Ascending aorta (tissue), 2 donors: Measurements from ENCODE around the gene USP13. TPM values are rescaled to one million over a fixed set of nuclear protein-coding genes. Genes with fewer than 3 reads are reported as not detected.

ENCODE experiments used
- DNase-seq, 2 donors: peaks; one replicate each; pipeline ENCODE4 v3.0.0-alpha.2; 2019; ENCODE audit warnings: low spot score in 2 of 2
- H3K27ac ChIP-seq, 2 donors: fragments of 200-600 bp; sonication (generic); one replicate each; pipeline ENCODE4 v1.5.1; 2016 to 2017; ENCODE audit warnings: mild to moderate bottlenecking in 1 of 2
- H3K27me3 ChIP-seq: fragments of 200-600 bp; sonication (generic); one replicate; pipeline ENCODE4 v1.5.1; 2017
- H3K36me3 ChIP-seq, 2 donors: fragments of 200-600 bp; sonication (generic); one replicate each; pipeline ENCODE4 v1.5.1; 2016
- H3K4me1 ChIP-seq, 2 donors: fragments of 200-600 bp; sonication (generic); one replicate each; pipeline ENCODE4 v1.5.1; 2016 to 2017; ENCODE audit warnings: mild to moderate bottlenecking in 1 of 2
- H3K4me3 ChIP-seq, 2 donors: fragments of 200-600 bp; sonication (generic); one replicate each; pipeline ENCODE4 v1.5.1; 2016 to 2017; ENCODE audit warnings: mild to moderate bottlenecking in 1 of 2
- H3K9me3 ChIP-seq, 2 donors: fragments of 200-600 bp; sonication (generic); one replicate each; pipeline ENCODE4 v1.5.1; 2016
- intact Hi-C: fragments of 100-400 bp; cut with DNase I; formaldehyde crosslinking; loops from one replicate; pipeline ENCODE4 v1.15.1; 2023
- total RNA-seq: library from RNA; depleted of rRNA; stranded (reverse); fragments of >200 nt; gene quantifications from one replicate; pipeline ENCODE4 v1.1.0, GENCODE V29; 2016
- TF ChIP-seq, protein P1 (sequence below), 3 experiments: fragments of 200-600 bp in 2 of 3; fragments of 450-650 bp in 1 of 3; sonication (generic) in 2 of 3; IDR thresholded peaks; one replicate each; pipeline ENCODE4 v1.5.1; 2016 to 2019; ENCODE audit warnings: antibody characterized with exemption in 3 of 3, mild to moderate bottlenecking in 1 of 3, moderate library complexity in 1 of 3

The USP13 gene
- total RNA-seq, 1 donor from 2014 or later = 3.1 TPM

DNA sequence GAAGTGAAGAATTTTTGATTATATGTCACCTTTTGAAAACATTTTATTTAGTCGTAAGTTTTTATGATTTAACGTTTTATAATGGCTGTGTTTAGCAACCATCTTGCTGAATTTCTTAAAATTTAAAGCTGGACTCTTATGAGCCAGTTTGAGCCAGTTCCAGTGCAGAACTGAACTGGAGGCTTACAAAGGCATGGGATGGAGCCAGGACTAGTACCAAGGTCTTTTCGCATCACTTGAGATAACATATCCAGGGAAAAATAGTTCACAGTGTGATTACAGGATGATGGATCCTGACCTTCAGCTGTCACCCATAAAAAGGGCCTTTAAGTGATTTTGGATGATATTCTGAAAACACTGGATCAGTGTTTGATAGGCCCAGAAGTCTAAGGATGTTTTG, 51.0 kb downstream of the USP13 start:
- H3K36me3 ChIP-seq = no peaks in the 10 kb centered on the region
- no peaks in the 10 kb centered on the region for H3K4me1 ChIP-seq
- H3K27me3 ChIP-seq = no peaks in the 10 kb centered on the region
- no peak for DNase-seq
- intact Hi-C loops = no loop called here
- no peak overlapping the region for H3K27ac ChIP-seq
- no peaks in the 10 kb centered on the region for H3K9me3 ChIP-seq
- TF ChIP-seq, protein P1, sequence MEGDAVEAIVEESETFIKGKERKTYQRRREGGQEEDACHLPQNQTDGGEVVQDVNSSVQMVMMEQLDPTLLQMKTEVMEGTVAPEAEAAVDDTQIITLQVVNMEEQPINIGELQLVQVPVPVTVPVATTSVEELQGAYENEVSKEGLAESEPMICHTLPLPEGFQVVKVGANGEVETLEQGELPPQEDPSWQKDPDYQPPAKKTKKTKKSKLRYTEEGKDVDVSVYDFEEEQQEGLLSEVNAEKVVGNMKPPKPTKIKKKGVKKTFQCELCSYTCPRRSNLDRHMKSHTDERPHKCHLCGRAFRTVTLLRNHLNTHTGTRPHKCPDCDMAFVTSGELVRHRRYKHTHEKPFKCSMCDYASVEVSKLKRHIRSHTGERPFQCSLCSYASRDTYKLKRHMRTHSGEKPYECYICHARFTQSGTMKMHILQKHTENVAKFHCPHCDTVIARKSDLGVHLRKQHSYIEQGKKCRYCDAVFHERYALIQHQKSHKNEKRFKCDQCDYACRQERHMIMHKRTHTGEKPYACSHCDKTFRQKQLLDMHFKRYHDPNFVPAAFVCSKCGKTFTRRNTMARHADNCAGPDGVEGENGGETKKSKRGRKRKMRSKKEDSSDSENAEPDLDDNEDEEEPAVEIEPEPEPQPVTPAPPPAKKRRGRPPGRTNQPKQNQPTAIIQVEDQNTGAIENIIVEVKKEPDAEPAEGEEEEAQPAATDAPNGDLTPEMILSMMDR (IDR thresholded peaks at IDR 0.05) = no peak
- H3K4me3 ChIP-seq = no peak overlapping the region

DNA sequence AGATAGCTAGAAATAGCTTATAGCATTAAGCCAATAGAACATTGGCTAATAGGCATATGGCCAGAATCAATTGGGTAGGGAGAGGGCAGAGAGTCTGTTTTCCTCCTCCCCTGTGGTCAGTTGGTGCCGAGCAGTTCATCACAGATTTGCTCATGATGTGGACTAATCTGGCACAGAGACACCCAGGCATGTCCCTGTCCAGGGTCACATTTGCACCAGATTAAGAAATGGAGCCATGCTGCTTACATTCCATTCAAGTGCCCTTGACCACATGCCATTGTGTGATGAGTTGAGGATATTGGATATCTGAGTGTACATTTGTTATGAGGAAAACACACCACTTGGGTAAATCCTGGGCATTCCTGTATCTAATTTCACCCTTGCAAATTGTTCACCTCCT, 53.4 kb downstream of the USP13 start:
- H3K27me3 ChIP-seq = no peaks in the 10 kb centered on the region
- no peaks in the 10 kb centered on the region for H3K9me3 ChIP-seq
- no peaks in the 10 kb centered on the region for H3K36me3 ChIP-seq
- no peak overlapping the region for H3K27ac ChIP-seq
- H3K4me1 ChIP-seq = no peaks in the 10 kb centered on the region
- H3K4me3 ChIP-seq = no peak overlapping the region
- no peak for DNase-seq
- TF ChIP-seq, protein P1 (IDR thresholded peaks at IDR 0.05) = no peak
- intact Hi-C loops = no loop called here

DNA sequence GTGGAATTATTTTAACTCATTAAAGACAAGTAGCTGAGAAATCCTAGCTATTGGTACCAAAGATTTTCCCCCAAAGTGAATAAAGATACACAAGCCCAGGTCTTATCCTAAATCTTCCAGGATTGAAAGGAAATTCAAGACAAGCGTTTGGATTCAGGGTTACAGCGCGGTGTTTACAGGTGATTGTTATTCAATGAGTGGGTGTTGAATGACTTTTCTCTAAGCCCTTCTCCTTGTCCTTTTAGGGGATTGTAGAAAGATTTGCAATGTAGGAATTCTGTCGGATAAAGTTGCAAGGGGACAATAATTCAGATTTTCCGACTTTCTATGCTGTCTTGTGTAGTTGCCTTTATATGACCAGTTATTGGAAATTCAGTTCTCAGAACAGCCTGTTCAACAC, 57.2 kb downstream of the USP13 start:
- no peaks in the 10 kb centered on the region for H3K36me3 ChIP-seq
- intact Hi-C loops = no loop called here

DNA sequence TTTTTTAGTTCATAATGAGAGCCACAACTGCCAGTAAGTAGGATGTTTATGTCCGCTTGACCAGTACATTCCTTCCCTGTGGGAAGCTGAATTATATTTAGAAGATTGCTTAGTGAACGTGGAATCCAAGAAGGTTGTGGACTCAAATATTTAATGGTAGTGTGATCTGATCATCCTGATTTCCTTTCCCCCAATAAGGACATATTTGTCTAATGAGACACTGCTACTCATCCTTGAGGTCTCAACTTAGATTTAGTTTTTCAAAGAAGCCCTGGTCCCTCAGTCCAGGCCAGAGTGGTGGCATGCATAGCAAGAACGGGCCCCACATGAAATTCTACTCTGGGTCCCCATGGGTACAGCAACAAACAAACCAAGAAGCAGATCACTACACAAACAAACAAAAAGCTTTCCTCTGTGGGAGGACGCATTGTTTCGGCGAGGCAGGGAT, 60.8 kb downstream of the USP13 start:
- Histone ChIP-seq H3K9me3 (no peaks in the 10 kb centered on the region), H3K27ac (no peak overlapping the region), H3K4me3 (no peak overlapping the region), H3K27me3 (no peaks in the 10 kb centered on the region), H3K4me1 (no peaks in the 10 kb centered on the region), H3K36me3 (no peaks in the 10 kb centered on the region)
- TF ChIP-seq, protein P1 (IDR thresholded peaks at IDR 0.05) = no peak
- intact Hi-C loops = no loop called here
- DNase-seq = no peak

More for the DNA sequence above, 57.2 kb downstream of the USP13 start:
- Histone ChIP-seq H3K27ac (no peak overlapping the region), H3K4me1 (no peaks in the 10 kb centered on the region), H3K27me3 (no peaks in the 10 kb centered on the region), H3K9me3 (no peaks in the 10 kb centered on the region), H3K4me3 (no peak overlapping the region)
- TF ChIP-seq, protein P1 (IDR thresholded peaks at IDR 0.05) = no peak
- no peak for DNase-seq

DNA sequence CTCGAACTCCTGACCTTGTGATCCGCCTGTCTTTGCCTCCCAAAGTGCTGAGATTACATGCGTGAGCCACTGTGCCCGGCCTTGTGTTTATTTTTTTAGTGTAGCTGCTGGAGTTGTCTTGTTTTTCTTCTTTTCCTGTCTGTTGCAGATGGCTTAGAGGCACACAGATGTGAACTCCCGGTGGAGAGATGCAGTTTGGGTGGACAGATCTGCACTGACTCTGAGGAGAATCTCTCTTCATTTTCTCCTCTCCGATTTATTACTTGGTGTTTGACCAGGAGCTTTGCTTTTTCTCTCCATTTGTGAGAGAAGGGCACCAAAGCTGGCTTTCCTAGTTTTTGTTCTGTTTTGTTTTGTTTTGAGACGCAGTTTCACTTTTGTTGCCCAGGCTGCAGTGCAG, 62.7 kb downstream of the USP13 start:
- H3K36me3 ChIP-seq = peaks cover 0 to 3% of the 10 kb centered on the region in 2 donors
- H3K9me3 ChIP-seq = no peaks in the 10 kb centered on the region
- TF ChIP-seq, protein P1 (IDR thresholded peaks at IDR 0.05) = no peak
- H3K27me3 ChIP-seq = no peaks in the 10 kb centered on the region
- peak overlapping the region in 1 of 2 donors; percentile 45 for H3K27ac ChIP-seq
- no peak overlapping the region for H3K4me3 ChIP-seq
- intact Hi-C loops = no loop called here
- DNase-seq = no peak
- H3K4me1 ChIP-seq = no peaks in the 10 kb centered on the region

DNA sequence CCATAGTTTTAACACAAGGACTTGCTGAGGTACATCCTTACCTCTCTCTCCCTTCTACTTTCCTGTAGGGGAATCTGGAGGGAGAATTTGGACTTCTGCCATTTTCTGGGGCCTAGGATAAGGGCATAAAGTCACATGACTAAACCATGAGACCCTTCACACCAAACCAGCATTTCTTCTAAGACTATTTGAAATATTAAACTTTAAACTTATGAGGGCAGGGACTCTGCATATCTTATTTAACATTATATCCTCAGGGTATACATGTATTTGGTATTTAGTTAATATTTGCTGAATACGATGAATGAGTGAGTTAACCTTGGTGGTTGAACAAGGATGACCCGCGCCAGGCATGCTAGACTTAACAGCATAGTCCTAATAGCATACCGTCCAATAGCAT, 63.4 kb downstream of the USP13 start:
- H3K27ac ChIP-seq = peak overlapping the region in 1 of 2 donors; percentile 45
- intact Hi-C loops = no loop called here
- TF ChIP-seq, protein P1 (IDR thresholded peaks at IDR 0.05) = no peak
- H3K4me3 ChIP-seq = no peak overlapping the region
- DNase-seq = no peak
- H3K36me3 ChIP-seq = peaks cover 0 to 5% of the 10 kb centered on the region in 2 donors
- H3K4me1 ChIP-seq = no peaks in the 10 kb centered on the region
- no peaks in the 10 kb centered on the region for H3K9me3 ChIP-seq
- H3K27me3 ChIP-seq = no peaks in the 10 kb centered on the region
